HFF-Myc (cell line): ENCODE data around the gene SLC1A2.

Source experiments
- DNase-seq: peaks from one replicate; pipeline ENCODE4 v3.0.0-alpha.2; 2011; ENCODE audit warnings: low read depth; ENCODE audit errors: extremely low read depth
- H3K4me3 ChIP-seq: replicated peaks from 2 replicates; pipeline ENCODE4 v1.5.1; 2011; ENCODE audit warnings: low read depth, mild to moderate bottlenecking, control low read depth, low read length
- CTCF ChIP-seq: IDR thresholded peaks from 2 replicates; pipeline ENCODE4 v1.5.1; 2012; ENCODE audit warnings: mild to moderate bottlenecking, low read depth, low read length, control low read depth; ENCODE audit errors: missing control alignments

The SLC1A2 gene

DNA sequence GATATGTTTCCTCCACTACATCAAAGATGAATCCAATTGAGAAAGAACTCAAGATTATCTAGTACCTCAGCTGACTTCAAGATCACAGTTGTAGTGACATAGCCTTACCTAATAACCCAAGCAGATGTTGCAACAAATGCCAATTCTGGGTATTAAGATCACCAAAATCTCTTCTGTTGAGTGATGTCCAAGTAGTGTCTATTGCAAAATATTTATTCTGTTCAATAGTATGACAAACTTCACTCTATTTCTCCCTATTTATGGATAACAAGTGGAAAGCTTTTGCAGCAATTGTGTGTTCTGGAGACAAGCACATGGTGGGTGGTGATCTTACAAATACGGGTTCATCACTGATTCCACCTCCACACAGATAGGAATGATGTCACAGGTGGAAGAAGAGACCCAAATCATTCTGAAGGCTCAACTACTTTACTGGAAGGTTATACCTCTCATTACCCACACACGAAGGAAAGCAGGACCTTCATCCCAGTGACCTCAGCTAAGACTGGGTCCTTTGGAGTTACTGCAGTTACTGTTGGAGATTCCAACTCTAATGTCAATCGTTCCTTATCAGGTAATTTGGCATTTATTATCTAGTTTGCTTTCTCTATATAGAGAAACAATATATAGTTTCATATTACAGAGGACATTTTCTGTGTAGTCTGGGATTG, 208.3 kb downstream of the SLC1A2 start:
- DNase-seq: no peak
- H3K4me3 ChIP-seq: no peak overlapping the region
- TF ChIP-seq CTCF: no peak

GRCh38 chr11:35208795-35209194, 210.6 kb downstream of the SLC1A2 start:
- no peak overlapping the region for H3K4me3 ChIP-seq
- no peak for TF ChIP-seq CTCF
- DNase-seq: no peak

GRCh38 chr11:35207471-35208403, 211.6 kb downstream of the SLC1A2 start:
- DNase-seq: no peak
- H3K4me3 ChIP-seq: no peak overlapping the region
- TF ChIP-seq CTCF: no peak

DNA sequence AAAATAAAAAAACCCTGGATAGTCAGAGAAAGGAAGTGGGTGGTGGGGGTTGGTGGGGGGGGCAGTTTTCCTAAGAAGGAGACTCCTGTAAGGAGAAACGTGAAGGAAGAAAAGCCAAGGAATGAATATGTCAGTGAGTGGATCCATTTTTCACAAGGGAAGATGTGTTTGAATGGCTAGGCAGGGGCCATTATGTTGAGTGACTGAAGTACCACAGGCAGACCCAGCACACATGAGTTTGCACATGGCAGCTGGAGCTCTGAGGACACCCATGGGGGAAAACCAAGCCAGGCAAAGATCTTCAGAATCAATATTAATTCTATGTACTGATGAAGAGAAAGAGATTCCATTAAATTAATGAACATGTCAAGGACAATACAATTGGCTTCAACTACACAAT, 212.7 kb downstream of the SLC1A2 start:
- DNase-seq: no peak
- TF ChIP-seq CTCF: no peak
- no peak overlapping the region for H3K4me3 ChIP-seq

- no peak for DNase-seq
- TF ChIP-seq CTCF: no peak
- no peak overlapping the region for H3K4me3 ChIP-seq
These were observed 214.7 kb downstream of the SLC1A2 start for GRCh38 chr11:35204614-35205013.
